HEK293 (cell line): ENCODE results near the gene PAIP1.
A peak's percentile ranks its signal among the peaks of the same experiment; 100 is the strongest.

Source experiments
- ATF2 ChIP-seq: fragments of 450-650 bp; formaldehyde crosslinking; IDR thresholded peaks from 2 replicates; pipeline ENCODE4 v1.5.1; 2016; ENCODE audit warnings: missing biosample characterization, missing genetic modification characterization, low read depth
- GLIS1 ChIP-seq: fragments of 450-650 bp; formaldehyde crosslinking; IDR thresholded peaks from 2 replicates; pipeline ENCODE4 v1.5.1; 2016; ENCODE audit warnings: missing biosample characterization, missing genetic modification characterization
- KLF7 ChIP-seq: fragments of 450-650 bp; formaldehyde crosslinking; IDR thresholded peaks from 2 replicates; pipeline ENCODE4 v1.5.1; 2016; ENCODE audit warnings: missing biosample characterization, missing genetic modification characterization, borderline replicate concordance
- MYNN ChIP-seq: fragments of 450-650 bp; formaldehyde crosslinking; IDR thresholded peaks from 2 replicates; pipeline ENCODE4 v1.5.1; 2016; ENCODE audit warnings: missing biosample characterization, missing genetic modification characterization, borderline replicate concordance
- PRDM6 ChIP-seq: fragments of 450-650 bp; formaldehyde crosslinking; IDR thresholded peaks from 2 replicates; pipeline ENCODE4 v1.5.1; 2017; ENCODE audit warnings: missing biosample characterization, missing genetic modification characterization
- ZBTB1 ChIP-seq: fragments of 450-650 bp; formaldehyde crosslinking; IDR thresholded peaks from 2 replicates; pipeline ENCODE4 v1.5.1; 2016; ENCODE audit warnings: missing biosample characterization, missing genetic modification characterization
- ZBTB11 ChIP-seq: fragments of 450-650 bp; formaldehyde crosslinking; conservative IDR thresholded peaks from 2 replicates; pipeline ENCODE4 v1.5.1; 2016; ENCODE audit warnings: low read depth, missing biosample characterization, missing genetic modification characterization
- ZNF10 ChIP-seq: fragments of 450-650 bp; formaldehyde crosslinking; IDR thresholded peaks from 2 replicates; pipeline ENCODE4 v1.5.1; 2017; ENCODE audit warnings: missing biosample characterization, missing genetic modification characterization
- ZNF112 ChIP-seq: fragments of 450-650 bp; formaldehyde crosslinking; IDR thresholded peaks from 2 replicates; pipeline ENCODE4 v1.5.0; 2017; ENCODE audit warnings: missing biosample characterization, missing genetic modification characterization
- ZNF16 ChIP-seq: fragments of 450-650 bp; formaldehyde crosslinking; IDR thresholded peaks from 2 replicates; pipeline ENCODE4 v1.5.1; 2016; ENCODE audit warnings: low read depth, missing biosample characterization, missing genetic modification characterization
- ZNF211 ChIP-seq: fragments of 450-650 bp; formaldehyde crosslinking; IDR thresholded peaks from 2 replicates; pipeline ENCODE4 v1.5.1; 2016; ENCODE audit warnings: low read depth, missing biosample characterization, missing genetic modification characterization
- ZNF23 ChIP-seq: fragments of 450-650 bp; formaldehyde crosslinking; IDR thresholded peaks from 2 replicates; pipeline ENCODE4 v1.5.1; 2016; ENCODE audit warnings: missing biosample characterization, missing genetic modification characterization, borderline replicate concordance
- ZNF274 ChIP-seq, 2 experiments: fragments of 200-500 bp in 1 of 2; fragments of 450-650 bp in 1 of 2; sonication (Bioruptor generic) in 1 of 2; formaldehyde crosslinking in 1 of 2; IDR thresholded peaks; 2 replicates each; pipeline versions ENCODE4 v1.5.1 to v1.6.1; 2014 to 2016; ENCODE audit warnings: borderline replicate concordance in 1 of 2, inconsistent platforms in 1 of 2, low read length in 1 of 2, missing biosample characterization in 1 of 2, missing genetic modification characterization in 1 of 2
- ZNF341 ChIP-seq: fragments of 450-650 bp; formaldehyde crosslinking; IDR thresholded peaks from 2 replicates; pipeline ENCODE4; 2016; ENCODE audit warnings: low read depth, missing biosample characterization, missing genetic modification characterization
- ZNF423 ChIP-seq: fragments of 450-650 bp; formaldehyde crosslinking; IDR thresholded peaks from 2 replicates; pipeline ENCODE4 v1.5.1; 2016; ENCODE audit warnings: missing biosample characterization, missing genetic modification characterization
- ZNF510 ChIP-seq: fragments of 450-650 bp; formaldehyde crosslinking; IDR thresholded peaks from 2 replicates; pipeline ENCODE4 v1.5.1; 2018; ENCODE audit warnings: mild to moderate bottlenecking, missing genetic modification characterization, missing biosample characterization; ENCODE audit not compliant: insufficient replicate concordance
- ZNF571 ChIP-seq: fragments of 450-650 bp; formaldehyde crosslinking; IDR thresholded peaks from 2 replicates; pipeline ENCODE4 v1.5.0; 2017; ENCODE audit warnings: missing biosample characterization, missing genetic modification characterization
- ZNF654 ChIP-seq: fragments of 450-650 bp; formaldehyde crosslinking; IDR thresholded peaks from 2 replicates; pipeline ENCODE4 v1.5.1; 2016; ENCODE audit warnings: low read depth, missing biosample characterization, missing genetic modification characterization
- ZNF670 ChIP-seq: fragments of 450-650 bp; formaldehyde crosslinking; IDR thresholded peaks from 2 replicates; pipeline ENCODE4 v1.5.1; 2016; ENCODE audit warnings: missing biosample characterization, missing genetic modification characterization, low read depth
- ZNF785 ChIP-seq: fragments of 450-650 bp; formaldehyde crosslinking; IDR thresholded peaks from 2 replicates; pipeline ENCODE4 v1.5.1; 2016; ENCODE audit warnings: missing biosample characterization, missing genetic modification characterization
- ZNF843 ChIP-seq: fragments of 450-650 bp; formaldehyde crosslinking; IDR thresholded peaks from 2 replicates; pipeline ENCODE4 v1.5.1; 2016; ENCODE audit warnings: missing biosample characterization, missing genetic modification characterization
- ZXDB ChIP-seq: fragments of 450-650 bp; formaldehyde crosslinking; IDR thresholded peaks from 2 replicates; pipeline ENCODE4 v1.5.1; 2016; ENCODE audit warnings: missing biosample characterization, missing genetic modification characterization
- TF ChIP-seq, protein P1 (sequence below): fragments of 450-650 bp; formaldehyde crosslinking; IDR thresholded peaks from 2 replicates; pipeline ENCODE4 v1.5.1; 2016; ENCODE audit warnings: missing biosample characterization, missing genetic modification characterization
- TF ChIP-seq, protein P2 (sequence below): IDR thresholded peaks from 2 replicates; pipeline ENCODE4 v1.6.1; 2011; ENCODE audit warnings: mild to moderate bottlenecking, low read depth, low read length, borderline replicate concordance
- TF ChIP-seq, protein P3 (sequence below): fragments of 450-650 bp; formaldehyde crosslinking; IDR thresholded peaks from 2 replicates; pipeline ENCODE4 v1.5.1; 2016; ENCODE audit warnings: missing biosample characterization, missing genetic modification characterization, low read depth

The PAIP1 gene

GRCh38 chr5:43483298-43484105, 73.4 kb downstream of the PAIP1 start, which contains the start of gene TMEM267 (continued):
- TF ChIP-seq, protein P1, sequence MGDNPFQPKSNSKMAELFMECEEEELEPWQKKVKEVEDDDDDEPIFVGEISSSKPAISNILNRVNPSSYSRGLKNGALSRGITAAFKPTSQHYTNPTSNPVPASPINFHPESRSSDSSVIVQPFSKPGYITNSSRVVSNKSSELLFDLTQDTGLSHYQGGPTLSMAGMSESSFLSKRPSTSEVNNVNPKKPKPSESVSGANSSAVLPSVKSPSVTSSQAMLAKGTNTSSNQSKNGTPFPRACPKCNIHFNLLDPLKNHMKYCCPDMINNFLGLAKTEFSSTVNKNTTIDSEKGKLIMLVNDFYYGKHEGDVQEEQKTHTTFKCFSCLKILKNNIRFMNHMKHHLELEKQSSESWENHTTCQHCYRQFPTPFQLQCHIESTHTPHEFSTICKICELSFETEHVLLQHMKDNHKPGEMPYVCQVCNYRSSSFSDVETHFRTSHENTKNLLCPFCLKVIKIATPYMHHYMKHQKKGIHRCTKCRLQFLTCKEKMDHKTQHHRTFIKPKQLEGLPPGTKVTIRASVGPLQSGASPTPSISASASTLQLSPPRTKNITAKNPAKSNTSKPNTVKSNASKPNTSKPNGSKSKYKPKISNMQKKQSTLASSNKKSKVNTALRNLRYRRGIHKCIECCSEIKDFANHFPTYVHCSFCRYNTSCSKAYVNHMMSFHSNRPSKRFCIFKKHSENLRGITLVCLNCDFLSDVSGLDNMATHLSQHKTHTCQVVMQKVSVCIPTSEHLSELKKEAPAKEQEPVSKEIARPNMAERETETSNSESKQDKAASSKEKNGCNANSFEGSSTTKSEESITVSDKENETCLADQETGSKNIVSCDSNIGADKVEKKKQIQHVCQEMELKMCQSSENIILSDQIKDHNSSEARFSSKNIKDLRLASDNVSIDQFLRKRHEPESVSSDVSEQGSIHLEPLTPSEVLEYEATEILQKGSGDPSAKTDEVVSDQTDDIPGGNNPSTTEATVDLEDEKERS (tag by site-specific recombination): 0 out of 2 replicates have a peak, but pooled peaks have one; percentile 50
- TF ChIP-seq, protein P2, sequence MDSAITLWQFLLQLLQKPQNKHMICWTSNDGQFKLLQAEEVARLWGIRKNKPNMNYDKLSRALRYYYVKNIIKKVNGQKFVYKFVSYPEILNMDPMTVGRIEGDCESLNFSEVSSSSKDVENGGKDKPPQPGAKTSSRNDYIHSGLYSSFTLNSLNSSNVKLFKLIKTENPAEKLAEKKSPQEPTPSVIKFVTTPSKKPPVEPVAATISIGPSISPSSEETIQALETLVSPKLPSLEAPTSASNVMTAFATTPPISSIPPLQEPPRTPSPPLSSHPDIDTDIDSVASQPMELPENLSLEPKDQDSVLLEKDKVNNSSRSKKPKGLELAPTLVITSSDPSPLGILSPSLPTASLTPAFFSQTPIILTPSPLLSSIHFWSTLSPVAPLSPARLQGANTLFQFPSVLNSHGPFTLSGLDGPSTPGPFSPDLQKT: no peak
- TF ChIP-seq ZBTB1 (tag by site-specific recombination) (no peak), ZNF654 (no peak), GLIS1 (no peak), ZNF510 (tag by site-specific recombination) (no peak), ZNF10 (tag by site-specific recombination) (no peak), KLF7 (tag by site-specific recombination) (peak; percentile 78), ZNF843 (tag by site-specific recombination) (no peak), ATF2 (tag by site-specific recombination) (0 out of 2 replicates have a peak, but pooled peaks have one; percentile 24), ZNF423 (no peak; the same call in 1 of the 2 replicates), ZNF211 (tag by site-specific recombination) (no peak), ZNF16 (no peak), ZXDB (tag by site-specific recombination) (no peak; the same call in none of the 2 replicates), ZNF670 (tag by site-specific recombination) (no peak), ZNF785 (tag by site-specific recombination) (peak; percentile 16; the same call in 1 of the 2 replicates), ZNF571 (tag by site-specific recombination) (no peak), ZNF23 (tag by site-specific recombination) (no peak), MYNN (tag by site-specific recombination) (no peak), ZNF341 (tag by site-specific recombination) (peak; percentile 99), ZNF274 (IDR thresholded peaks at IDR 0.05; ENCODE audit: low read length) (no peak), ZNF274 (tag by site-specific recombination; IDR thresholded peaks at IDR 0.05; ENCODE audit: borderline replicate concordance) (no peak), ZNF112 (tag by site-specific recombination) (no peak), ZBTB11 (tag by site-specific recombination) (no peak; the same call in 1 of the 2 replicates), PRDM6 (tag by site-specific recombination) (no peak)
- TF ChIP-seq, protein P3, sequence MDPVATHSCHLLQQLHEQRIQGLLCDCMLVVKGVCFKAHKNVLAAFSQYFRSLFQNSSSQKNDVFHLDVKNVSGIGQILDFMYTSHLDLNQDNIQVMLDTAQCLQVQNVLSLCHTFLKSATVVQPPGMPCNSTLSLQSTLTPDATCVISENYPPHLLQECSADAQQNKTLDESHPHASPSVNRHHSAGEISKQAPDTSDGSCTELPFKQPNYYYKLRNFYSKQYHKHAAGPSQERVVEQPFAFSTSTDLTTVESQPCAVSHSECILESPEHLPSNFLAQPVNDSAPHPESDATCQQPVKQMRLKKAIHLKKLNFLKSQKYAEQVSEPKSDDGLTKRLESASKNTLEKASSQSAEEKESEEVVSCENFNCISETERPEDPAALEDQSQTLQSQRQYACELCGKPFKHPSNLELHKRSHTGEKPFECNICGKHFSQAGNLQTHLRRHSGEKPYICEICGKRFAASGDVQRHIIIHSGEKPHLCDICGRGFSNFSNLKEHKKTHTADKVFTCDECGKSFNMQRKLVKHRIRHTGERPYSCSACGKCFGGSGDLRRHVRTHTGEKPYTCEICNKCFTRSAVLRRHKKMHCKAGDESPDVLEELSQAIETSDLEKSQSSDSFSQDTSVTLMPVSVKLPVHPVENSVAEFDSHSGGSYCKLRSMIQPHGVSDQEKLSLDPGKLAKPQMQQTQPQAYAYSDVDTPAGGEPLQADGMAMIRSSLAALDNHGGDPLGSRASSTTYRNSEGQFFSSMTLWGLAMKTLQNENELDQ (tag by site-specific recombination): no peak
